Smooth muscle cell of the brain vasculature (primary cell): Measurements from ENCODE around the gene ASAP2.
"Not testable (repeated sequence)": the region's sequence is repeated elsewhere in the genome, so short reads cannot be mapped to it uniquely, and the experiment has no call there.

Experiments
- DNase-seq: peaks from one replicate; pipeline ENCODE4 v3.0.0-alpha.2; 2012; ENCODE audit warnings: low read depth, low spot score

The ASAP2 gene

GRCh38 chr2:9211496-9211895 lies 4.9 kb downstream of the ASAP2 start:
- no peak for DNase-seq

GRCh38 chr2:9212010-9212635 lies 5.5 kb downstream of the ASAP2 start:
- no peak for DNase-seq

GRCh38 chr2:9212661-9213411 lies 6.2 kb downstream of the ASAP2 start:
- DNase-seq = no peak

- no peak for DNase-seq
These were observed 7.0 kb downstream of the ASAP2 start for GRCh38 chr2:9213477-9214051.

GRCh38 chr2:9214873-9215272 lies 8.3 kb downstream of the ASAP2 start:
- DNase-seq = no peak

GRCh38 chr2:9215680-9216079 lies 9.1 kb downstream of the ASAP2 start:
- DNase-seq = no peak

- not testable (repeated sequence) for DNase-seq
These were observed 9.5 kb downstream of the ASAP2 start for GRCh38 chr2:9216143-9216542.

- DNase-seq = no peak
These were observed 11.5 kb downstream of the ASAP2 start for GRCh38 chr2:9217838-9218770.

- no peak for DNase-seq
These were observed 12.4 kb downstream of the ASAP2 start for GRCh38 chr2:9219027-9219445.

GRCh38 chr2:9220201-9220600 lies 13.6 kb downstream of the ASAP2 start:
- DNase-seq = no peak

- DNase-seq = no peak
These were observed 14.6 kb downstream of the ASAP2 start for GRCh38 chr2:9221223-9221622.

- no peak for DNase-seq
These were observed 15.8 kb downstream of the ASAP2 start for GRCh38 chr2:9222239-9222892.

GRCh38 chr2:9222893-9223287 lies 16.3 kb downstream of the ASAP2 start:
- DNase-seq = no peak

- DNase-seq = no peak
These were observed 19.2 kb downstream of the ASAP2 start for GRCh38 chr2:9225806-9226205.

- DNase-seq = no peak
These were observed 20.1 kb downstream of the ASAP2 start for GRCh38 chr2:9226458-9227380.

- no peak for DNase-seq
These were observed 21.6 kb downstream of the ASAP2 start for GRCh38 chr2:9228088-9228751.

- no peak for DNase-seq
These were observed 22.3 kb downstream of the ASAP2 start for GRCh38 chr2:9228781-9229469.

- DNase-seq = no peak
These were observed 22.8 kb downstream of the ASAP2 start for GRCh38 chr2:9229470-9229820.
